ENCODE measurements around the gene TCFL5.

The TCFL5 gene

DNA sequence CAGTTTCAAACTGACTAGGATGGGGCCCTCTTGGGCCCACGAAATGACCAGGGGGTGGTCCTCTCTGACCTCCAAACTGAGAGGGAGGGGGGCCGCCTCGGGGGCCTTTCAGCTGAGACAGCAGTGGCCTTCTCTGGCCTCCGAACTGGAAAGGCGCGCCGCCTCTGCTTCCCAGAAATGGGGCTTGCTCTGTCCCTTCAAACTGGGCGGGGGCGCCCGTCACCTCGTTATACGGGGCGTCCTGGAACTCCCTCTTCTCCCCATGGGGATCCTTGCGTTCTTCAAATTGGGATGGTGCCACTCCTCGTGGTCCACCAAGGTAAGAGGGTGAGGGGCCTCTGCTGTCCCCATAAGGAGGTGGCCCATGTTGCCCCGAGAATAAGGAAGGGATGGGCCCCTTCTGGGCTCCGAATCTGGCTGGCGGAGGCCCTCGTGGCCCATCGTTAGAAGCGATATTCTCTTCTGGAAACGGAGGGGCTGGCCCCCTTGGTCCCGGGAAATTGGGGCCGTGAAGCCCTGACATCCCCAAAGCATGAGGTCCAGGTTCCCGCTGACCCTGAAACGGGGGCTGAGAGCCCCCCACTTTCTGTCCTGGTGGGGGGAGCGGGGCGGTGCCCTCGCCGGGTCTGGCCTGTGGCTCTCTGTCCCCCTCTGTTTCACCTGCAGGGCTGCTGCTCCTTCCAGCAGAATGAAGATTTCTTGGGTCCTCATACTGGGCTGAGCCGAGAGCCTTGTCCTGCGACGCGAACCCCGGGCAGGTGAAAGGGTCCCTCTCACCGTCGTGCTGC lies 18.7 kb upstream of the TCFL5 start:
- no peak for DNase-seq (ENCODE audit: low spot score)

DNA sequence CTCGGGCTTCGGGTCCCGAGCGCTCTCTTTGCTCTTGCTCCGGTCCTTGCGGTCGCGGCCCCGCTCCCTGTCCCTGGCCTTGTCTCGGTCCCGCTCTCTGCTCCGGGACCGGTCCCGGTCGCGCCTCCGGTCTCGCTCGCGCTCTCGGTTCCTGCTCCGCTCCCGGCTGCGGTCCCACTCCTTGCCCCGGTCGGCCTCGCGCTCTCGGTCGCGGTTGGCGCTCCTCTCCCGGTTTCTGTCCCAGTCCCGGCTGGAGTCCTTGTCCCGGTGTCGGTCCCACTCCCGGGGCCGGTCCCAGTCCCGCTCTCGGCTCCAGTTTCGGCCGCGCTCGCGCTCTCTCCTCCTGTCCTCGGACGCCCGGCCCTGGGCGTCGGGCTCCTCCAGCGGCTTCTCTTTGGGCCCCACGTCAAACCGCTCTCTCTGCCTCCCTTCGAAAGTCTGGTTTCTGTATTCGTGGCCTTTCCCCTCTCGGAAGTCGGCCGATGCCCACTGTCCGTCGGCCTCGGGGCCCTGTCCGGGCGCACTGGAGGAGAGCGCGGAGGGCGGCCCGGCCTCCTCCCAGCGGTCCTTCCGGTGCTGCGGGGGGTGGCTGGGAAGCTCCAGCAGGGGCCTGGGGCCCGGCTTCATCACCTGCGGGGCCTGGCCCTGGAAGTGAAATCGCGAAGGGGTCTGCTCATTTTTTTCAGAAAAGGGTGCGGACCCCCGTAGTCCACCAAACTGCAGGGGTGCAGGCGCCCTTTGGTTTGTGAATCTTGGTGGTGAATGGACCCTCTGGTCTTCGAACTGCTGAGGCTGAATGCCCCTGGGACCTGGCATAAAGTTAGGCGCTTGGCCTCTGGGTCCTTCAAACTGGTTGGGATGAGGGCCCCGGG lies 17.9 kb upstream of the TCFL5 start:
- DNase-seq (ENCODE audit: low spot score): no peak

DNA sequence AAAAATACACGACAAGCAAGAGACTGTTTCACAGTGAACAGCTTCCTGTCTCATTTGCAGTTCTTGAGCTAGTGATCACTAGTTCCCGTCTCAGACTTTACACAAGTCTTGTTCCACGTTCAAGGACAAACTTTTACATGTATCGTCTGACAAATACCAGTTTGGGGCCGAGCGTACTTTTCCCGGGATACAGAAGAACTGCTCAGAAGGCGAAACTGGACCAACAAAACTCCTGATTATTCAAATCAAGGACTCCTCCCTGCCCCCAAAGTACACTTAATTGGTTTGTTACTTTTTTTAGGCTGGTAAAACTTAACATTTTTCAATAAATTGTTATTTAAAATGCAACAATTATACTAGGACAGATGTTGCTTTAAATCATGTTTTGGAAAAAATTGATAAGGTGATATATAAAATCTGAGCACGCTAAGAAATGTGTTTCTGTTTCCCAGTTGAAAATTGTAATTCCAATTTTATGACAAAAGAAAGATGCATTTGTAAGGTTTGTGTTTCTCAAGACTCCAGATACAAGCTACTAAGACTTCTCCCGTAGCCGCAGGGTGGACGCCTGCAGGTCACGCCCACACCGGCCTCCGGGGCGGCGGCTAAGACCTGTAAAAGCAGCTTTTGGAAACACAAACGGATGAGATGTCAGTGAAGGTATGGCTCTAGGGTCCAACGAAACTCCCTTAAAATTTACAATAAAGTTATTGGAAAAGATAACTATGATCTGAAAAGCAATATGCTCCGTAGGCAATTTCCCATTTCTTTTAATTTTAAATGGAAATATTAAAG lies 16.8 kb upstream of the TCFL5 start:
- no peak for DNase-seq (ENCODE audit: low spot score)

DNA sequence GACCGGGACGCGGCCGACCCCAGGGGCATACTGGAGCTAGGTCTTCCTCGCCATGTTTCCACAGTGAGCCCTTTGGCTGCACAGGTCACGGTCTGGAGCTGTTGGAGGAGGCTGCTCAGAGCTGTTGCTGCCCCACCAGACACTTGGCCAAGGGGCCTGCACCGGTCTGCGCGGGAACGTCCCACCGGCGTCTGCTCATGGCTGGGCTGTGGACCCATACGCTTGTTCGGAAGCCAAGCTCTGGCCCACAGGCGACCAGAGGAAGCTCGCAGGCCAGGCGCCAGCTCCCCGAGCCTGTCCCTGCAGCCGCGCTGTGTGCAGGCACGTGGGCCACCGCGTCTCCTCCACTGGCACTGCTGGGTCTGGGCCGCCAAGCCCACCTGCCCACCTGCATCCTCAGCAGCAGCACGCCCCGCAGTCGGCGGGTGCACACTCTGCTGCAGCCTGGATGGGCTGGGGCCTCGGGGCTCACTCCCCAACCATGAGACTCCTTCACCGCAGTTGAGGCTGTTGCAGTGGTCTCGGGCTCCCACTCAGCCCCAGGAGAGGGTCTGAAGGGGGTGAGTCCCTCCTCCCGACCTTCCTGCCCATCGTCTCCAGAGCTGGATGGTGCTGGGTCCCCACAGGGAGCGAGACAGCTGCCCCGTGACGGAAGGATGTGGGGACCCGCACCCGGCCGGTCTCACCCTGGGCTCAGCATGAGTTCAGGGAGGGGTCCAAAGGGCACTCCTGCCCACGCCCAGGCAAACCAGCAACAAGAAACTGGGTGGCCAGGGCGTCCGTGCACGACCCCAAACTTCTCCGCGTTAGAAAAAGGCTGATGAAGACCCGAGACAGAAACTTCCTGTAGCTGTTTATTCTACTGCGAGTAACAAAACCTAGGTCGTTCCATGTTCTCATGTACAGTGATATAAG lies 15.5 kb upstream of the TCFL5 start:
- peak; percentile 64 for DNase-seq (ENCODE audit: low spot score)

DNA sequence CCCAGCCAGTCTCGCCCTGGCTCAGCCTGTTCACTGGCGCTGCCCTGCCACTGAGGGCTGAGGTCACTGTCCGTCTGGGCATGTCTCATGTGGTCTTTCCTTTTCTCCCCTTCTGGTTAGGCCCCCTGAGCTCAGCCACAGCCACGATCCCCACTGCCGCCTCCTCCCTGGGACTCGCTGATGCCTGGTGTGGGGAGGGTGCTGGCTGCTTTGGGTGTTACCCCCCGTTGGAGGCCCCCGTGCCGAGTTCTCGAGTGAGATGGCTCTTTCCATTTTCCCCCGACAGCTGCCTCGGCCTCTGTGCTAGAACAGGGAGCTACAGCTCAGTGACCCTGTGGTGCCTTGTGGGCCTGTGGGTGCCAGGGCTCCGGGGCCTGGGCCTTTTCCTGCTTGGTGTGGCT lies 14.9 kb upstream of the TCFL5 start:
- no peak for DNase-seq (ENCODE audit: low spot score)

DNA sequence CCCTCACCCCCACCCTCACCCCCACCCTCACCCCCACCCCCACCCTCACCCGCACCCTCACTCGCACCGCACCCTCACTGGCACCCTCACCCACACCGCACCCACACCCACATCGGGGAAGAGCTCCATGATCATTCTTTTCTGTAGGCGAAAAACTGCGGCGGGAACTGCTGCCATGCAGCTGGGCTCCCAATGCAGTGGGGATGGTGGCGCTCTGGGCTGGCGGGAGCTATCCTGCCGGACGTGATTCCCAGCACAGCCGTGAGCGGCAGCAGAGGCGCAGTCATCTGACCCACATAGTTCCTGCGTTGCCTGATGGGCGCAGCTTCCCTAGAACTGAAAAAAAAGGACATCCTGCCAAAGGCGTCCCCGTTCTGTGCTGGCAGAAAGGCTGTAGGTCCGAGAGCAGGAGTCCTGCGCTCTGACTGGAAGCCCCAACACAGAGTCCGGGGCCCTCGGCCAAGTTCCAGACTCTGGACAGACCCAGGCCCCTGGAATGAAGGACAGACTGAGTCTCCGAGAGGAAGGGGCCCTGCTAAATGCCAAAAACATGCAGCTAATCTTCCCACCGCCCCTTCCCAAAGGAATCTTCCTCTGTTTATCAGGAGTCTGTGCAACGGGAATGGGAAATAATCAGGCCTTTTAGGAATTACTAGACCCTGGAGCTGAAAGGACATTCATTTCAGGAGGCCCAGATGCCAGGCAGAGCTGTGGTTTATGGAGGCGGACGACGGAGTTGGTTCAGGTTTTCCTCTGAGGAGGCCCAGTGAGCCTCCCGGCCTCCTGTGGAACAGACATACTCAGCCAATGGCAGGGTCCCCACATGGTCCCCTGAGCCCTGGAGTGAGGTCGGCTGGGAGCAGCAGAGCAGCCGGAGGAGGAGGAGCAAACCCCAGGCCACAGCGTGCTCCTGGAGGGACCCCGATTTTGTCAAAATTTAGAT lies 14.1 kb upstream of the TCFL5 start:
- peak; percentile 86 for DNase-seq (ENCODE audit: low spot score)

DNA sequence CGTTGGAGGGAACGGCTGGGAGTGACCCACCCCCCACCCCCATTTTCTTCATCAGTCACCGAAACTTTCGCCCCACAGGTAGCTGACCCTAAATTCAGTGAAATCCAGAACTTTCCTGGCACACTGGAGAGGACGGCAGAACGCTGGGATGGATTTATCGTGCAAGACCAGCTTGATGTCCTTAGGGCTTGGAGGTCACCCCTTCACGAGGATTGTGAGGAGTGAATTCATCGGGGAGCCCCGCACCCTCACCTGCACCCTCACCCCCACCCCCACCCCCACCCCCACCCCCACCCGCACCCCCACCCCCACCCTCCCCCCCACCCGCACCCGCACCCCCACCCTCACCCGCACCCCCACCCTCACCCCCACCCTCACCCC lies 13.3 kb upstream of the TCFL5 start:
- DNase-seq (ENCODE audit: low spot score): no peak

DNA sequence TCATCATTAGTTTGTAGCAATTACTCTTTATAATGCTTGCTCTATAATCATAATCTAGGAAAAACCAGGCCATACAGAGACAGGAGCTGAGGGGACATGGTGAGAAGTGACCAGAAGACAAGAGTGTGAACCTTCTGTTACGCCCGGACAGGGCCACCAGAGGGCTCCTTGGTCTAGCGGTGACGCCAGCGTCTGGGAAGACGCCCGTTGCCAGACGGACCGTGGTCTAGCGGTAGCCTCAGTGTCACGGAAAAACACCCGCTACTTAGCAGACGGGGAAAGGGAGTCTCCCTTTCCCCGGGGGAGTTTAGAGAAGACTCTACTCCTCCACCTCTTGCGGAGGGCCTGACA lies 12.0 kb upstream of the TCFL5 start:
- peak; percentile 66 for DNase-seq (ENCODE audit: low spot score)

DNA sequence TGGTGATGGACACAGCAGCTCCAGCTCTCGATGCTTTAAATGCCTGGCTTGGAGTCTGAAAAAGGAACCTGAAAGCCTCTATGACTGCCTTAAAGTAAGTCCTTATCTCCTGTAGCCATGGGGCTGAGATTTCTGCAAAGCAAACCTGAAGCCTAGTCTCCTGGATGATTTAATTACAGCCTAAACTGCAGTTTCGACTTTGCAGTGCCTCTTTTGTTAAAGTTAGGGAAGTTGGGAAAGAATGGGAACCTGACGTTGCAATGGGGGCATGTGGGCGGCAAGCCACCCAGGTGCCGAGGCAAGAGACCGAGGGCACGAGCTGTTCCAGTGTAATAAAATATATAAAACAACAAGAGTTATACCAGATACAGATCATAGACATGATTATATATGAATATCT lies 11.7 kb upstream of the TCFL5 start:
- DNase-seq (ENCODE audit: low spot score): no peak

DNA sequence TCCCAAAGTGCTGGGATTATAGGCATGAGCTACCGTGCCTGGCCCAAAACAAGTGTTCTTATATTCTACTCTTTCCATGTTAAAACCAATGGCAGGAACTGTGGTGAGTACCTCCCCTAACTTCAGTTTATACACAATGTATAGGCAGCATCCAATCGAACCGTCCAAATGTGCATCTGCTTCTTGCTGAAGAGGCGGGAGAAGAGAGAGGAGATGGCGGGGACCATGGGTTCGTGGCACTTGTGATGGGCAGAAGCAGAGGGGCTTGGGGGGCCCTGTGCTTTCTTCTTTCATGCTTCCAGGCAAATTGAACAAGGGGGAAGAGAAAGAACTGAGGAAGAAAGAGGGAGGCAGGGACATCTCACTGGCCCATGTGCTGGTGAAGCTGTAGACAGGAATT lies 11.2 kb upstream of the TCFL5 start:
- no peak for DNase-seq (ENCODE audit: low spot score)

DNA sequence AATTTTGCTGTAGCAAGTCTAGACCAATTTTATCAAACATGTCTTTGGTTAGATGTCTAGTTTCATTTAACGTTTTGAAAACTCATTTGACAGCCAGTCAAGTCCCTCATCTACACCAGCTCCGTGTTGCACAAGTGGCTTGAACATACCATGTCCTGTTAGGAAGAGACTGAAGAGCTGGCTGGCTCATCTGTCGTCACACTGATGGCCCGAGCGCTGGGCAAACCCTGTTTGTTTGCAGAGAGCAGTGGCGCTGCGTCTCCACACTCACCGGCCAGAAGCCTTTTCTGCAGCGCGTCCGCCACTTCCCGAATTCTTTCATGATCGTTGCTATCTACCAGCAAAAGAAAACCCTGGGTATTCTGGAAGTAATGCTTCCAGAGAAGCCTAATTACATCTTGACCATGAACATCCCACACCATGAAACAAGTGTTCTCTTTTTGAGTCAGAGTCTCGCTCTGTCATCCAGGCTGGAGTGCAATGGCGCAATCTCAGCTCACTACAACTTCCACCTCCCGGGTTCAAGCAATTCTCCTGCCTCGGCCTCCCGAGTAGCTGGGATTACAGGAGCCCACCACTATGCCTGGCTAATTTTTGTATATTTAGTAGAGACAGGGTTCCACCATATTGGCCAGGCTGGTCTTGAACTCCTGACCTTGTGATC lies 10.7 kb upstream of the TCFL5 start:
- DNase-seq (ENCODE audit: low spot score): no peak

DNA sequence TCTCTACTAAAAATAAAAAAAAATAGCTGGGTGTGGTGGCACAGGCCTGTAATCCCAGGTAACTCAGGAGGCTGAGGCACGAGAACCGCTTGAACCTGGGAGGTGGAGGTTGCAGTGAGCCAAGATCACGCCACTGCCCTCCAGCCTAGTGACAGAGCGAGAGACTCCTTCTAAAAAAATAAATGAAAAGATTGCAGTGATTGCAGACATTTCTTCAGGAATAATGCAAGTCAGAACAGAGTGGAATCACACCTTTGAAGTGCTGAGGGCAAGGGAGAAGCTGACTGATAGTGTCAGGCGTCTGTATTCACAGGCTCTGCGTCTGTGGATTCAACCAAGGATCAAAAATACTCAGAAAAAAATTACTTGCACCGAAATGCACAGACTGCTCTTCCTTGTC lies 2.6 kb upstream of the TCFL5 start:
- no peak for DNase-seq (ENCODE audit: low spot score)

DNA sequence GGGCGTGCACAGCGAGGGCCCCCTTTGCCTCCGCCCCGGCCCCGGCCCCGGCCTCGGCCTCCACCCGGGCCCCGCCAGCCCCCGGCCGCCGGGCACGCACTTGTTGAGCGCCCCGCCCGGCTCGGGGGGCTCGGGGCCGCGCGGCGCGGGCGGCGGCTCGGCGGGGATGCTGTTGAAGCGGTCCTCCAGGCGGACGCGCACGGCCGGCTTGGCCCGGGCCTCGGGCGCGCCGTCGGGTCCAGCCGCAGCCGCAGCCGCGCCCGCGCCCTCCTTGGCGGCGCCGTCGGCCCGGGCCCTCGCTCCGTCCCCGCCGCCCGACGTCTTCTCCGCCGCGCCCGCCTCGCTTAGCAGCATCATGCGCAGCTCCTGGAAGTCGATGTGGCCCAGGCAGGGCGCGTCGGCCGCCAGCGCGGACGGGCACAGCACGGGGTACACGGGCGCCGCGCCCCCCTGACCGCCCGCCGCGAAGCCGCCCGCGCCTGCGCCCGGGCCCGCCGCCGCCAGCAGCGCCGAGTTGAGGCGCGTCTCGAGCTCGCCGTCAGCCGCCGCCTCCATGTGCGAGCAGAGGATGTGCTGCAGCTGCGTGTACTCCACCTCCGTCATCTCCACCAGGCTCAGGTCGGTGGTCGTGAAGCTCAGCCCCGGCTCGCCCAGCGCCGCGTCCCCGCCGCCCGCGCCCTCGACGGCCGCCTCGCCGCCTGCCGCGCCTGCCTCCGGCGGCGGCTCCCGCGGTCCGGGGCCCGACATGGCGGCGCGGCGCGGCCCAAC lies 514 bp downstream of the TCFL5 start:
- DNase-seq (ENCODE audit: low spot score): no peak

DNA sequence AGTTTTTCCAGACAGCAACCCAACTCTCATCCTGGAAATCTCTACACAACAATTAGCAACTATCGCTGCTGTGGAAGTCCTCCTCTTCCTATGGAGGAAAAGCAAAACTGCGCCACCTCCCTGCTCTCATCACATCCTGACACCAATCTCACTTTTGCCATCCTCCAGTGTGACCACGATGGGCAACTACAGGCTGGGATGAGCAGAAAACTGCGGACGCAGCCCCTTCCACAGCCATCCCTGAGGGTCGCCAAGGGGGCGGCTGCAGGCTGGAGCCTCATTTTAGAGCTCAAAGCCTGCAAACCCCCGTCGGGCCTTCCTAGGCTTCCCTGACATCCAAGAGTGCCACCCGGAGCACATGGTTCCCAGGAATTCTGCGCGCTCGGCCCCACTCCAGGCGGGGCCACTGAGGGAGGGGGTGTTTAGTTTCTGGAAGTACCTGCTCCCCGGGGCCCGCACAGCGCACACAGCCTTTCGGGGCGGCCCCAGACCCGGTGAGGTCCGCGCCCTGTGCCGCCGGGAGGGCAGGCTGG lies 1.2 kb downstream of the TCFL5 start:
- DNase-seq (ENCODE audit: low spot score): peak; percentile 69

DNA sequence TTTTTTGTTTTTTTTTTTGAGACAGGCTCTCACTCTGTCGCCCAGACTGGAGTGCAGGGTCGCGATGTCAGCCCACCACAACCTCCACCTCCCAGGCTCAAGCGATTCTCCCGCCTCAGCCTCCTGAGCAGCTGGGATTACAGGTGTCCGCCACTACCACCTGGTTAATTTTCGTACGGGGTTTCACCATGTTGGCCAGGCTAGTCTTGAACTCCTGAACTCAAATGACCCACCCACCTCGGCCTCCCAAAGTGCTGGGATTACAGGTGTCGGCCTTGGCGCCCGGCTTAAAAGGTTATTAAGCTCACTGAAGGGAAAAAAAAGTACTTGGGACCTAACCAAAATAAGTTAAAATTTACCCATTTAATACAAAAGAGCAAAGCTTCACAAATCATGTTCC lies 1.9 kb downstream of the TCFL5 start:
- no peak for DNase-seq (ENCODE audit: low spot score)

DNA sequence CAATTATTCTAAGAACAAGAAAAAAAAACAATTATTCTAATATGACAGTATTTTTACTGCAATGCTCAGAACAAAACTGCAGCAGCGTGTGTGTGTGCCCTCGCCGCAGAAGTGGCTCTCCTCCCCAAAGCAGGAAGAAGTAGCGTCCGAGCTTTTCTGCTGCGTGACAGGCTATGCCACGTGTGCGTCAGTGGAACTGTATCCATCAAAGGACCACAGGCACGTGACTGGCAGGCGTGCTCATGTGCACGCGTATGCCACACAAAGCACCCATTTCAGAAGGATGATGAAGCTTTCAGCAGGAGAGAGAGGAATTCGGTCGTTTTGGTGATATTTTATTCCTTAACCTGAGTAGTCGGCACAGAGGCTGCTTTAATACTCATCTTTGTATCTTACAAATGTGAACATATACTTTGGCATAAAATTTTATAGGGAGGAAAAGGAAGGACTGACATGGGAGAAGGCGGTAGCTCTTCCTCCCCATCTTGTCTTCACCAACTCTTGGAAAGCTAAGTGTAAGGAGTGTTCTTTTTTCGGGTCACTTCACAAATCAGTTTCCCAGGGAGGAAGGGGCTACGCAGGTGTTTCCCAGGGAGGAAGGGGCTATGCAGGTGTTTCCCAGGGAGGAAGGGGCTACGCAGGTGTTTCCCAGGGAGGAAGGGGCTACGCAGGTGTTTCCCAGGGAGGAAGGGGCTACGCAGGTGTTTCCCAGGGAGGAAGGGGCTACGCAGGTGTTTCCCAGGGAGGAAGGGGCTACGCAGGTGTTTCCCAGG lies 3.4 kb downstream of the TCFL5 start:
- DNase-seq (ENCODE audit: low spot score): peak; percentile 67

DNA sequence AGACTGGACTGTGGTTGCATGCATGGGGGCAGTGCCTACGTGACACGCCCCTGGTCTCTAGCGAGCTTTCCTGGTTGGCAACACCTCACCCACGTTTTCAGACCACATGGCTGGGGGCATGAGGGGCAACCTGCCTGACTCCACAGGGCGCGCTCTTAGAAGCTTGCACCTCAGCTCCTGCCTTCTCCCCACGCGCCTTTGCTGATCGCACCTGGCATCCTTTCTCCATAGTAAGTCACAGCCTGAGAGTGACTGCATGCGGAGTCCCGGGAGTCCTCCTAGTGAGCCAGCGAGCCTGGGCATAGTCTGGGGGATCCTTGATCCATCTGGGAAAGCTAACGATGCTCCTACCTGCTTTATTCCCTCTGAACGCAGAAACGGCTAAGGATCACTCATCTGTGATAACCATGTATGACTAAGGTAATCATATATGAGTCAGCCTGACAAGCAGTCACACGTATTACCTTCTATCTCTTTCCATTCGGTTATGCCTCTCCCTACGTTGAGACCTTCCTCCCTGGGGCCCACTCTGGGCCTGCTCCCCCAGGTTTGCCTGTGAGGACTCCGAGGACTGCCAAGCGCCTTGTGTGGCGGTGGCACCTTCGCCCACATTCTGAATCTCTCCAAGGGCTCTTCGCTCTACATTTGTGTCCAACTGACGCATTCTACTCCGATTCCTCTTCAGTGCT lies 4.5 kb downstream of the TCFL5 start:
- DNase-seq (ENCODE audit: low spot score): no peak

Data from Ammon's horn (tissue), 1 donor.